ENCODE data around the gene FAM32A.

DNA sequence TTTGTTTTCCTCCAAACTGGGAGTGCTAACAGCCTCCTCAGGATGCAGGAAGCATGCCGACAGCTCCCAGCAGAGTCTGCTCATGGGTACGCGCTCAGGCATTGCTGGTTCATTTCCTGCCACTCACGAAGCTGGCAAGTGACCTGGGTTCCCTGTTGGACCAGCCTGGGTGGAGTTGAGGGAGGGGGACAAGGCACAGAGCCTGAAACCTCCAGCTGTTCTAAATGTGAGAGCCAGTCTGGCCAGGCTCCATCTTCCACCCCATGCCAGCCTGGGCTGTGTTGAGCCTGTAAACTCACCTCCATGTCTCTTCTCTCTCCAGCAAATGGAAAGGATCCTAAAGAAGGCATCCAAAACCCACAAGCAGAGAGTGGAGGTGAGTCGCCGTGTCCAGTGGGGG is 5.0 kb downstream of the FAM32A start:
- TF ChIP-seq, protein P1, sequence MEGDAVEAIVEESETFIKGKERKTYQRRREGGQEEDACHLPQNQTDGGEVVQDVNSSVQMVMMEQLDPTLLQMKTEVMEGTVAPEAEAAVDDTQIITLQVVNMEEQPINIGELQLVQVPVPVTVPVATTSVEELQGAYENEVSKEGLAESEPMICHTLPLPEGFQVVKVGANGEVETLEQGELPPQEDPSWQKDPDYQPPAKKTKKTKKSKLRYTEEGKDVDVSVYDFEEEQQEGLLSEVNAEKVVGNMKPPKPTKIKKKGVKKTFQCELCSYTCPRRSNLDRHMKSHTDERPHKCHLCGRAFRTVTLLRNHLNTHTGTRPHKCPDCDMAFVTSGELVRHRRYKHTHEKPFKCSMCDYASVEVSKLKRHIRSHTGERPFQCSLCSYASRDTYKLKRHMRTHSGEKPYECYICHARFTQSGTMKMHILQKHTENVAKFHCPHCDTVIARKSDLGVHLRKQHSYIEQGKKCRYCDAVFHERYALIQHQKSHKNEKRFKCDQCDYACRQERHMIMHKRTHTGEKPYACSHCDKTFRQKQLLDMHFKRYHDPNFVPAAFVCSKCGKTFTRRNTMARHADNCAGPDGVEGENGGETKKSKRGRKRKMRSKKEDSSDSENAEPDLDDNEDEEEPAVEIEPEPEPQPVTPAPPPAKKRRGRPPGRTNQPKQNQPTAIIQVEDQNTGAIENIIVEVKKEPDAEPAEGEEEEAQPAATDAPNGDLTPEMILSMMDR (IDR thresholded peaks at IDR 0.05) = no peak
- no peak for TF ChIP-seq EP300 (IDR thresholded peaks at IDR 0.05)
- TF ChIP-seq POLR2AphosphoS5 (IDR thresholded peaks at IDR 0.05) = no peak
- no peak for TF ChIP-seq POLR2A (IDR thresholded peaks at IDR 0.05)
